D721Med (cell line): ENCODE results near the gene TMEM238.

Experiments
- DNase-seq: peaks from one replicate; pipeline ENCODE4 v3.0.0; 2011; ENCODE audit warnings: low spot score; ENCODE audit not compliant: insufficient read length
- FAIRE-seq: peaks from 2 replicates; lab custom pipeline; 2011; peaks lifted over from hg19 to GRCh38; lab: Jason Lieb, UNC
- TF ChIP-seq, protein P1 (sequence below): IDR thresholded peaks from 2 replicates; pipeline ENCODE4 v1.5.1; 2012; ENCODE audit warnings: mild to moderate bottlenecking, control low read depth; ENCODE audit not compliant: insufficient read depth; ENCODE audit errors: missing control alignments

The TMEM238 gene

GRCh38 chr19:55389386-55390317 is 5.6 kb upstream of the TMEM238 start:
- no peak for FAIRE-seq
- TF ChIP-seq, protein P1, sequence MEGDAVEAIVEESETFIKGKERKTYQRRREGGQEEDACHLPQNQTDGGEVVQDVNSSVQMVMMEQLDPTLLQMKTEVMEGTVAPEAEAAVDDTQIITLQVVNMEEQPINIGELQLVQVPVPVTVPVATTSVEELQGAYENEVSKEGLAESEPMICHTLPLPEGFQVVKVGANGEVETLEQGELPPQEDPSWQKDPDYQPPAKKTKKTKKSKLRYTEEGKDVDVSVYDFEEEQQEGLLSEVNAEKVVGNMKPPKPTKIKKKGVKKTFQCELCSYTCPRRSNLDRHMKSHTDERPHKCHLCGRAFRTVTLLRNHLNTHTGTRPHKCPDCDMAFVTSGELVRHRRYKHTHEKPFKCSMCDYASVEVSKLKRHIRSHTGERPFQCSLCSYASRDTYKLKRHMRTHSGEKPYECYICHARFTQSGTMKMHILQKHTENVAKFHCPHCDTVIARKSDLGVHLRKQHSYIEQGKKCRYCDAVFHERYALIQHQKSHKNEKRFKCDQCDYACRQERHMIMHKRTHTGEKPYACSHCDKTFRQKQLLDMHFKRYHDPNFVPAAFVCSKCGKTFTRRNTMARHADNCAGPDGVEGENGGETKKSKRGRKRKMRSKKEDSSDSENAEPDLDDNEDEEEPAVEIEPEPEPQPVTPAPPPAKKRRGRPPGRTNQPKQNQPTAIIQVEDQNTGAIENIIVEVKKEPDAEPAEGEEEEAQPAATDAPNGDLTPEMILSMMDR: no peak
- no peak for DNase-seq

DNA sequence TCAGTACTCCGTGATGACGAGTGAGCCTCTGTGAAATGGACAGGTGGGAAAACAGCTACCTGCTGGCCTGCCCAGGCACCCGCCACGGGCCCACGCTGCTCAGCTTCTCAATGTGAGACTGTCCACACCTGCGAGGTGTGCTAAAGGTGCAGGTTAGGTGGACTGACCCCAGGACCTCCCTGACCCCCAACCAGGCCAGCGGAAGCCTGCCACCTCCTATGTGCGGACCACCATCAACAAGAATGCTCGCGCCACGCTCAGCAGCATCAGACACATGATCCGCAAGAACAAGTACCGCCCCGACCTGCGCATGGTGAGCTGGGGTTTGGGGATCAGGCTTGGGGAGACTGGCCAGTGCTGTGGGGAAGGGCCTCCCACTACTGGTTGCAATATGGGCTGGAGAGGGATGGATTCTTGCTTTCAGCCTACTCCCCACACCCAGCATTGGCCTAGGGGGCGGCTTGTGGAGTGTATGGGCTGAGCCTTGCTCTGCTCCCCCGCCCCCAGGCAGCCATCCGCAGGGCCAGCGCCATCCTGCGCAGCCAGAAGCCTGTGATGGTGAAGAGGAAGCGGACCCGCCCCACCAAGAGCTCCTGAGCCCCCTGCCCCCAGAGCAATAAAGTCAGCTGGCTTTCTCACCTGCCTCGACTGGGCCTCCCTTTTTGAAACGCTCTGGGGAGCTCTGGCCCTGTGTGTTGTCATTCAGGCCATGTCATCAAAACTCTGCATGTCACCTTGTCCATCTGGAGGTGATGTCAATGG is 3.8 kb upstream of the TMEM238 start:
- TF ChIP-seq, protein P1: no peak
- FAIRE-seq: no peak
- DNase-seq: no peak

GRCh38 chr19:55386493-55386971 is 2.4 kb upstream of the TMEM238 start:
- no peak for DNase-seq
- FAIRE-seq: no peak
- TF ChIP-seq, protein P1: no peak

- FAIRE-seq: no peak
- TF ChIP-seq, protein P1: no peak
- DNase-seq: peak; percentile 81
Measured at GRCh38 chr19:55385724-55386492, 1.8 kb upstream of the TMEM238 start, which contains the start of gene RPL28. Gene RPL28 (plus strand): TSS chr19:55385932. CDS start chr19:55386358, 426 bp downstream.

DNA sequence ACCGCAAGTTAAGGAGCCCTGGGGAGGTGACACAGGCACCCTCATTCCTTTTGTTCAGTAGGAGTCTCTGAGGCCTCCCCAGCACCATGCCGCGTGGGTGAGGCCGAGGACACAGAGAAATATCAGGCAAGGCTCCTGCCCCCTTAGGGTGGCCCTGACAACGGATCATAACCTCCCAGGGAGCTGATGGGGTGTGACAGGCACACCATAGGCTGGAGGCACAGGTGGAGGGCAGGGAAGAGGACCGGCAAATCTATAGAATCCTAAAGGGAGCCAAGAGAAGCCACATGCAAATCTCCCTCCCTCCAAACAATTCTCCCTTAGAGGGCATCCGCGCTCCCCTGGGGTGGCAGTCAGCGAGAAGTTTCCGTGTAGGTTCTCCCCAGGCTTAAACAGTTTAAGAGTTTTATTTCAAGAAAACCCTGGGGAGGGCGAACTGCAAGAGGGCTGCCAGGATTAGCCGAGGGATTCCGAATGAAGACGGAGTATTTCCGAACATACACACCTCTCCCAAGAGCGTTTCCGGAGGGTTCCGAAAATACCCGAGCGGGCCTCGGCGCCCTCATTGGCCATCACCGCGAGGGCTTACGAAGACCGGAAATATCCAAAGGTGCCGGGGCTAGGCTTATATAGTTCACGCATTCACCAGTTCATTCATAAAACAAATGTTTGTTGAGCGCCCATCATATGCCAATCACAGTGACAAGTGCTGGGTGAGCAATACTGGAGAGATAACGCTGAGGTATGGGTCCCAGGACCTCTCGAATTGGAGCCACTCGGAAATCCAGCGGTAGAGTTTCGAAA is 1.0 kb upstream of the TMEM238 start:
- no peak for FAIRE-seq
- DNase-seq: no peak
- TF ChIP-seq, protein P1: no peak
